Ectodermal cell (in vitro differentiated cells): ENCODE results near the gene MED12L.

Experiments
- H3K27ac ChIP-seq: 2 replicates; pipeline ENCODE4 v1.7.0; 2013; ENCODE audit warnings: mild to moderate bottlenecking, low read depth, low read length; ENCODE audit not compliant: insufficient read depth, poor library complexity, severe bottlenecking
- H3K27me3 ChIP-seq: 2 replicates; pipeline ENCODE4 v1.7.0; 2013; ENCODE audit warnings: mild to moderate bottlenecking, low read length; ENCODE audit not compliant: insufficient read depth, control insufficient read depth, poor library complexity, severe bottlenecking
- H3K36me3 ChIP-seq: one replicate; pipeline ENCODE4 v1.7.0; 2013; ENCODE audit warnings: low read length; ENCODE audit not compliant: control insufficient read depth, insufficient read depth
- H3K4me1 ChIP-seq: one replicate; pipeline ENCODE4 v1.7.0; 2013; ENCODE audit warnings: low read length; ENCODE audit not compliant: control insufficient read depth, insufficient read depth
- H3K4me3 ChIP-seq: 2 replicates; pipeline ENCODE4 v1.7.0; 2013; ENCODE audit warnings: low read depth, low read length, control low read depth; ENCODE audit not compliant: insufficient read depth
- H3K9me3 ChIP-seq: 2 replicates; pipeline ENCODE4 v1.7.0; 2013; ENCODE audit warnings: mild to moderate bottlenecking, low read length, moderate library complexity; ENCODE audit not compliant: control insufficient read depth
- WGBS, 2 experiments: methylation state at CpG; one replicate each; pipeline ENCODE4 v1.1.7; 2013; ENCODE audit warnings: missing lambda C conversion rate in 2 of 2; 5-methylcytosine and 5-hydroxymethylcytosine counted together

Gene MED12L

GRCh38 chr3:151351219-151351618 lies 265.8 kb downstream of the MED12L start:
- Histone ChIP-seq H3K27ac (no peak overlapping the region), H3K27me3 (no peaks in the 10 kb centered on the region), H3K4me3 (no peak overlapping the region), H3K4me1 (no peaks in the 10 kb centered on the region), H3K9me3 (no peaks in the 10 kb centered on the region), H3K36me3 (no peaks in the 10 kb centered on the region)
- 94 to 100% methylated on average over 1 of the region's 1 CpG for WGBS, 2 experiments

GRCh38 chr3:151351648-151352047 lies 266.2 kb downstream of the MED12L start:
- no peaks in the 10 kb centered on the region for H3K4me1 ChIP-seq
- no peak overlapping the region for H3K4me3 ChIP-seq
- no peaks in the 10 kb centered on the region for H3K27me3 ChIP-seq
- H3K27ac ChIP-seq, result no peak overlapping the region
- H3K9me3 ChIP-seq, result no peaks in the 10 kb centered on the region
- WGBS, 2 experiments, result 92 to 93% methylated on average over 3 to 4 of the region's 4 CpGs
- no peaks in the 10 kb centered on the region for H3K36me3 ChIP-seq

GRCh38 chr3:151356794-151357462 lies 271.5 kb downstream of the MED12L start:
- Histone ChIP-seq H3K36me3 (no peaks in the 10 kb centered on the region), H3K27ac (no peak overlapping the region), H3K4me3 (no peak overlapping the region), H3K9me3 (no peaks in the 10 kb centered on the region), H3K4me1 (no peaks in the 10 kb centered on the region), H3K27me3 (no peaks in the 10 kb centered on the region)
- 97 to 98% methylated on average over 2 of the region's 2 CpGs for WGBS, 2 experiments

GRCh38 chr3:151357463-151357850 lies 272.0 kb downstream of the MED12L start:
- Histone ChIP-seq H3K4me1 (no peaks in the 10 kb centered on the region), H3K36me3 (no peaks in the 10 kb centered on the region), H3K9me3 (no peaks in the 10 kb centered on the region), H3K27ac (no peak overlapping the region), H3K4me3 (no peak overlapping the region), H3K27me3 (no peaks in the 10 kb centered on the region)
- 83 to 100% methylated on average over 1 of the region's 2 CpGs for WGBS, 2 experiments

GRCh38 chr3:151362751-151363174 lies 277.3 kb downstream of the MED12L start:
- Histone ChIP-seq H3K27ac (no peak overlapping the region), H3K36me3 (no peaks in the 10 kb centered on the region), H3K4me3 (no peak overlapping the region), H3K27me3 (no peaks in the 10 kb centered on the region), H3K4me1 (no peaks in the 10 kb centered on the region), H3K9me3 (no peaks in the 10 kb centered on the region)
- WGBS, 2 experiments, result 91 to 97% methylated on average over 3 of the region's 3 CpGs

GRCh38 chr3:151366993-151367392 lies 281.5 kb downstream of the MED12L start:
- WGBS, 2 experiments, result 83 to 86% methylated on average over 3 of the region's 3 CpGs
- Histone ChIP-seq H3K4me3 (no peak overlapping the region), H3K36me3 (no peaks in the 10 kb centered on the region), H3K27ac (no peak overlapping the region), H3K27me3 (no peaks in the 10 kb centered on the region), H3K4me1 (no peaks in the 10 kb centered on the region), H3K9me3 (no peaks in the 10 kb centered on the region)

- Histone ChIP-seq H3K27ac (no peak overlapping the region), H3K4me3 (no peak overlapping the region), H3K27me3 (no peaks in the 10 kb centered on the region), H3K4me1 (no peaks in the 10 kb centered on the region), H3K36me3 (no peaks in the 10 kb centered on the region), H3K9me3 (no peaks in the 10 kb centered on the region)
- WGBS, 2 experiments, result 85 to 96% methylated on average over 4 of the region's 5 CpGs
These were observed 282.0 kb downstream of the MED12L start for GRCh38 chr3:151367448-151367847.

- no peak overlapping the region for H3K4me3 ChIP-seq
- H3K27me3 ChIP-seq, result no peaks in the 10 kb centered on the region
- H3K4me1 ChIP-seq, result no peaks in the 10 kb centered on the region
- H3K27ac ChIP-seq, result no peak overlapping the region
- H3K9me3 ChIP-seq, result no peaks in the 10 kb centered on the region
- no peaks in the 10 kb centered on the region for H3K36me3 ChIP-seq
These were observed 286.1 kb downstream of the MED12L start for GRCh38 chr3:151371526-151371925.

- no peaks in the 10 kb centered on the region for H3K27me3 ChIP-seq
- no peaks in the 10 kb centered on the region for H3K36me3 ChIP-seq
- no peak overlapping the region for H3K4me3 ChIP-seq
- H3K27ac ChIP-seq, result no peak overlapping the region
- H3K9me3 ChIP-seq, result no peaks in the 10 kb centered on the region
- no peaks in the 10 kb centered on the region for H3K4me1 ChIP-seq
- WGBS, 2 experiments, result 84 to 85% methylated on average over 4 of the region's 4 CpGs
These were observed 286.8 kb downstream of the MED12L start for GRCh38 chr3:151372063-151372820.

GRCh38 chr3:151377768-151378385 lies 292.4 kb downstream of the MED12L start:
- H3K4me3 ChIP-seq, result no peak overlapping the region
- H3K9me3 ChIP-seq, result no peaks in the 10 kb centered on the region
- no peaks in the 10 kb centered on the region for H3K4me1 ChIP-seq
- no peak overlapping the region for H3K27ac ChIP-seq
- H3K36me3 ChIP-seq, result no peaks in the 10 kb centered on the region
- WGBS, 2 experiments, result 95% methylated on average over 8 of the region's 8 CpGs
- H3K27me3 ChIP-seq, result no peaks in the 10 kb centered on the region
